K562 (cell line): ENCODE data around the gene GTPBP2. TPM values are rescaled to one million over a fixed set of nuclear protein-coding genes. Genes with fewer than 3 reads are reported as not detected.

Experiments
- BRD9 ChIP-seq: fragments of 450-650 bp; IDR thresholded peaks from 2 replicates; pipeline ENCODE4 v1.6.1; 2018; ENCODE audit warnings: low read depth; ENCODE audit not compliant: partially characterized antibody
- CEBPB ChIP-seq: fragments of 450-650 bp; IDR thresholded peaks from 2 replicates; pipeline ENCODE4 v1.6.1; 2016; ENCODE audit warnings: missing genetic modification characterization, missing compliant biosample characterization
- DDX20 ChIP-seq: fragments of 450-650 bp; IDR thresholded peaks from 2 replicates; pipeline ENCODE4 v1.6.1; 2016; ENCODE audit warnings: missing genetic modification characterization, low read depth, mild to moderate bottlenecking, missing compliant biosample characterization, moderate library complexity
- GATAD2A ChIP-seq: fragments of 450-650 bp; IDR thresholded peaks from 2 replicates; pipeline ENCODE4 v1.6.1; 2017
- ILF3 ChIP-seq: fragments of 450-650 bp; IDR thresholded peaks from 2 replicates; pipeline ENCODE4 v1.6.1; 2018; ENCODE audit warnings: antibody characterized with exemption, mild to moderate bottlenecking, moderate library complexity, borderline replicate concordance
- KLF1 ChIP-seq: fragments of 450-650 bp; IDR thresholded peaks from 2 replicates; pipeline ENCODE4 v1.6.1; 2016; ENCODE audit warnings: missing genetic modification characterization, missing compliant biosample characterization
- NCOA1 ChIP-seq: fragments of 450-650 bp; IDR thresholded peaks from 2 replicates; pipeline ENCODE4 v1.6.1; 2016; ENCODE audit warnings: low read depth
- NFIX ChIP-seq: fragments of 250-450 bp; sonication (Bioruptor Pico); IDR thresholded peaks from 2 replicates; pipeline ENCODE4 v1.4.0; 2020; ENCODE audit warnings: low read depth, mild to moderate bottlenecking, moderate library complexity
- PML ChIP-seq: IDR thresholded peaks from 2 replicates; pipeline ENCODE4 v1.6.1; 2012; ENCODE audit warnings: low read length, inconsistent platforms
- RCOR1 ChIP-seq, 2 experiments: IDR thresholded peaks; 2 replicates each; pipeline ENCODE4 v1.6.1; 2012; ENCODE audit warnings: low read depth in 2 of 2, low read length in 2 of 2, borderline replicate concordance in 1 of 2, improper control_type of control experiment in 1 of 2
- SMARCA5 ChIP-seq: fragments of 450-650 bp; IDR thresholded peaks from 2 replicates; pipeline ENCODE4 v1.6.1; 2016
- USF1 ChIP-seq: sonication (generic); formaldehyde crosslinking; IDR thresholded peaks from 2 replicates; pipeline ENCODE4 v1.9.0; 2022; ENCODE audit warnings: mild to moderate bottlenecking, missing genetic modification reagents
- ZNF175 ChIP-seq: fragments of 200-800 bp; sonication (Bioruptor generic); IDR thresholded peaks from 2 replicates; pipeline ENCODE4 v1.6.1; 2016; ENCODE audit warnings: low read depth, mild to moderate bottlenecking, missing genetic modification characterization, missing compliant biosample characterization
- polyA plus RNA-seq, 8 experiments: library from polyadenylated mRNA; depleted of rRNA in 4 of 8; stranded (reverse) in 5 of 8; unstranded in 3 of 8; fragments of >200 nt; fragmentation: Nextera tagmentation in 2 of 8; fragmentation: Illumina TruSeq in 1 of 8; extraction: Ambion mirVana in 2 of 8; extraction: Trizol in 1 of 8; gene quantifications; 2 replicates each; pipeline versions ENCODE4 v1.2.1 to v1.2.3, GENCODE V29; 2011 to 2014; ENCODE audit warnings: inconsistent platforms in 1 of 8, missing spikeins in 1 of 8
- total RNA-seq, 7 experiments: library from RNA; depleted of rRNA in 6 of 7; stranded (reverse); fragments of >200 nt in 6 of 7; fragmentation: Illumina TruSeq in 2 of 7; extraction: Trizol in 2 of 7; gene quantifications; 2 replicates each; pipeline versions ENCODE4 v1.2.1 to v1.2.3, GENCODE V29; 2011 to 2021; ENCODE audit warnings: low replicate concordance in 1 of 7
- TF ChIP-seq, protein P1 (sequence below): fragments of 450-650 bp; IDR thresholded peaks from 2 replicates; pipeline ENCODE4 v1.6.1; 2016; ENCODE audit warnings: mild to moderate bottlenecking, moderate library complexity
- TF ChIP-seq, protein P2 (sequence below): fragments of 450-650 bp; formaldehyde crosslinking; conservative IDR thresholded peaks from 2 replicates; pipeline ENCODE4 v1.4.0; 2022; ENCODE audit warnings: mild to moderate bottlenecking, missing genetic modification characterization

The GTPBP2 gene
- total and polyA plus RNA-seq, 9 of the 15 experiments (the other 6 are each of a cell fraction or from before 2014, with no cell fraction given) = 48.4 to 196 (median 111) TPM

GRCh38 chr6:43627008-43627825 lies 1.8 kb downstream of the GTPBP2 start (continued):
- TF ChIP-seq ILF3 (no peak), KLF1 (tag) (peak; percentile 42; the same call in 1 of the 2 replicates), NFIX (CRISPR knock-in tag) (no peak), PML (0 out of 2 replicates have a peak, but pooled peaks have one; percentile 77), SMARCA5 (peak; percentile 10; the same call in 1 of the 2 replicates), RCOR1 (IDR thresholded peaks at IDR 0.05; ENCODE audit: borderline replicate concordance in 1 of 2, low read depth in 2 of 2, low read length in 2 of 2) (no peak), USF1 (no peak), CEBPB (tag) (peak; percentile 93), ZNF175 (CRISPR knock-in tag) (peak; percentile 96), DDX20 (tag) (peak; percentile 82), BRD9 (peak; percentile 99), NCOA1 (peak; percentile 73), GATAD2A (no peak)
- TF ChIP-seq, protein P1, sequence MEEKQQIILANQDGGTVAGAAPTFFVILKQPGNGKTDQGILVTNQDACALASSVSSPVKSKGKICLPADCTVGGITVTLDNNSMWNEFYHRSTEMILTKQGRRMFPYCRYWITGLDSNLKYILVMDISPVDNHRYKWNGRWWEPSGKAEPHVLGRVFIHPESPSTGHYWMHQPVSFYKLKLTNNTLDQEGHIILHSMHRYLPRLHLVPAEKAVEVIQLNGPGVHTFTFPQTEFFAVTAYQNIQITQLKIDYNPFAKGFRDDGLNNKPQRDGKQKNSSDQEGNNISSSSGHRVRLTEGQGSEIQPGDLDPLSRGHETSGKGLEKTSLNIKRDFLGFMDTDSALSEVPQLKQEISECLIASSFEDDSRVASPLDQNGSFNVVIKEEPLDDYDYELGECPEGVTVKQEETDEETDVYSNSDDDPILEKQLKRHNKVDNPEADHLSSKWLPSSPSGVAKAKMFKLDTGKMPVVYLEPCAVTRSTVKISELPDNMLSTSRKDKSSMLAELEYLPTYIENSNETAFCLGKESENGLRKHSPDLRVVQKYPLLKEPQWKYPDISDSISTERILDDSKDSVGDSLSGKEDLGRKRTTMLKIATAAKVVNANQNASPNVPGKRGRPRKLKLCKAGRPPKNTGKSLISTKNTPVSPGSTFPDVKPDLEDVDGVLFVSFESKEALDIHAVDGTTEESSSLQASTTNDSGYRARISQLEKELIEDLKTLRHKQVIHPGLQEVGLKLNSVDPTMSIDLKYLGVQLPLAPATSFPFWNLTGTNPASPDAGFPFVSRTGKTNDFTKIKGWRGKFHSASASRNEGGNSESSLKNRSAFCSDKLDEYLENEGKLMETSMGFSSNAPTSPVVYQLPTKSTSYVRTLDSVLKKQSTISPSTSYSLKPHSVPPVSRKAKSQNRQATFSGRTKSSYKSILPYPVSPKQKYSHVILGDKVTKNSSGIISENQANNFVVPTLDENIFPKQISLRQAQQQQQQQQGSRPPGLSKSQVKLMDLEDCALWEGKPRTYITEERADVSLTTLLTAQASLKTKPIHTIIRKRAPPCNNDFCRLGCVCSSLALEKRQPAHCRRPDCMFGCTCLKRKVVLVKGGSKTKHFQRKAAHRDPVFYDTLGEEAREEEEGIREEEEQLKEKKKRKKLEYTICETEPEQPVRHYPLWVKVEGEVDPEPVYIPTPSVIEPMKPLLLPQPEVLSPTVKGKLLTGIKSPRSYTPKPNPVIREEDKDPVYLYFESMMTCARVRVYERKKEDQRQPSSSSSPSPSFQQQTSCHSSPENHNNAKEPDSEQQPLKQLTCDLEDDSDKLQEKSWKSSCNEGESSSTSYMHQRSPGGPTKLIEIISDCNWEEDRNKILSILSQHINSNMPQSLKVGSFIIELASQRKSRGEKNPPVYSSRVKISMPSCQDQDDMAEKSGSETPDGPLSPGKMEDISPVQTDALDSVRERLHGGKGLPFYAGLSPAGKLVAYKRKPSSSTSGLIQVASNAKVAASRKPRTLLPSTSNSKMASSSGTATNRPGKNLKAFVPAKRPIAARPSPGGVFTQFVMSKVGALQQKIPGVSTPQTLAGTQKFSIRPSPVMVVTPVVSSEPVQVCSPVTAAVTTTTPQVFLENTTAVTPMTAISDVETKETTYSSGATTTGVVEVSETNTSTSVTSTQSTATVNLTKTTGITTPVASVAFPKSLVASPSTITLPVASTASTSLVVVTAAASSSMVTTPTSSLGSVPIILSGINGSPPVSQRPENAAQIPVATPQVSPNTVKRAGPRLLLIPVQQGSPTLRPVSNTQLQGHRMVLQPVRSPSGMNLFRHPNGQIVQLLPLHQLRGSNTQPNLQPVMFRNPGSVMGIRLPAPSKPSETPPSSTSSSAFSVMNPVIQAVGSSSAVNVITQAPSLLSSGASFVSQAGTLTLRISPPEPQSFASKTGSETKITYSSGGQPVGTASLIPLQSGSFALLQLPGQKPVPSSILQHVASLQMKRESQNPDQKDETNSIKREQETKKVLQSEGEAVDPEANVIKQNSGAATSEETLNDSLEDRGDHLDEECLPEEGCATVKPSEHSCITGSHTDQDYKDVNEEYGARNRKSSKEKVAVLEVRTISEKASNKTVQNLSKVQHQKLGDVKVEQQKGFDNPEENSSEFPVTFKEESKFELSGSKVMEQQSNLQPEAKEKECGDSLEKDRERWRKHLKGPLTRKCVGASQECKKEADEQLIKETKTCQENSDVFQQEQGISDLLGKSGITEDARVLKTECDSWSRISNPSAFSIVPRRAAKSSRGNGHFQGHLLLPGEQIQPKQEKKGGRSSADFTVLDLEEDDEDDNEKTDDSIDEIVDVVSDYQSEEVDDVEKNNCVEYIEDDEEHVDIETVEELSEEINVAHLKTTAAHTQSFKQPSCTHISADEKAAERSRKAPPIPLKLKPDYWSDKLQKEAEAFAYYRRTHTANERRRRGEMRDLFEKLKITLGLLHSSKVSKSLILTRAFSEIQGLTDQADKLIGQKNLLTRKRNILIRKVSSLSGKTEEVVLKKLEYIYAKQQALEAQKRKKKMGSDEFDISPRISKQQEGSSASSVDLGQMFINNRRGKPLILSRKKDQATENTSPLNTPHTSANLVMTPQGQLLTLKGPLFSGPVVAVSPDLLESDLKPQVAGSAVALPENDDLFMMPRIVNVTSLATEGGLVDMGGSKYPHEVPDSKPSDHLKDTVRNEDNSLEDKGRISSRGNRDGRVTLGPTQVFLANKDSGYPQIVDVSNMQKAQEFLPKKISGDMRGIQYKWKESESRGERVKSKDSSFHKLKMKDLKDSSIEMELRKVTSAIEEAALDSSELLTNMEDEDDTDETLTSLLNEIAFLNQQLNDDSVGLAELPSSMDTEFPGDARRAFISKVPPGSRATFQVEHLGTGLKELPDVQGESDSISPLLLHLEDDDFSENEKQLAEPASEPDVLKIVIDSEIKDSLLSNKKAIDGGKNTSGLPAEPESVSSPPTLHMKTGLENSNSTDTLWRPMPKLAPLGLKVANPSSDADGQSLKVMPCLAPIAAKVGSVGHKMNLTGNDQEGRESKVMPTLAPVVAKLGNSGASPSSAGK = no peak
- TF ChIP-seq, protein P2, sequence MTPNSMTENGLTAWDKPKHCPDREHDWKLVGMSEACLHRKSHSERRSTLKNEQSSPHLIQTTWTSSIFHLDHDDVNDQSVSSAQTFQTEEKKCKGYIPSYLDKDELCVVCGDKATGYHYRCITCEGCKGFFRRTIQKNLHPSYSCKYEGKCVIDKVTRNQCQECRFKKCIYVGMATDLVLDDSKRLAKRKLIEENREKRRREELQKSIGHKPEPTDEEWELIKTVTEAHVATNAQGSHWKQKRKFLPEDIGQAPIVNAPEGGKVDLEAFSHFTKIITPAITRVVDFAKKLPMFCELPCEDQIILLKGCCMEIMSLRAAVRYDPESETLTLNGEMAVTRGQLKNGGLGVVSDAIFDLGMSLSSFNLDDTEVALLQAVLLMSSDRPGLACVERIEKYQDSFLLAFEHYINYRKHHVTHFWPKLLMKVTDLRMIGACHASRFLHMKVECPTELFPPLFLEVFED (CRISPR knock-in tag) = peak; percentile 95
